Activated T-cell treated with anti-CD3 and anti-CD28 coated beads, Interleukin-2, amount 50 U/mL, for 48 hours (primary cell): ENCODE data around the gene TTC28.
"Not testable (repeated sequence)": the region's sequence is repeated elsewhere in the genome, so short reads cannot be mapped to it uniquely, and the experiment has no call there.

Experiments used
- DNase-seq, 2 experiments: peaks; one replicate each; pipeline ENCODE4 v3.0.0-alpha.2; 2020

The TTC28 gene

GRCh38 chr22:28398355-28398754, 281.3 kb downstream of the TTC28 start:
- no peak for DNase-seq

- no peak for DNase-seq
Measured at GRCh38 chr22:28397306-28397705, 282.3 kb downstream of the TTC28 start.

GRCh38 chr22:28395920-28396753, 283.5 kb downstream of the TTC28 start:
- no peak for DNase-seq

GRCh38 chr22:28395520-28395919, 284.1 kb downstream of the TTC28 start:
- no peak for DNase-seq

GRCh38 chr22:28394513-28395110, 285.0 kb downstream of the TTC28 start:
- DNase-seq, result no peak

- DNase-seq, result no peak
Measured at GRCh38 chr22:28381429-28382167, 298.0 kb downstream of the TTC28 start.

- no peak for DNase-seq
Measured at GRCh38 chr22:28379951-28380350, 299.7 kb downstream of the TTC28 start.

GRCh38 chr22:28379075-28379779, 300.4 kb downstream of the TTC28 start:
- no peak for DNase-seq

- no peak for DNase-seq
Measured at GRCh38 chr22:28375761-28376534, 303.7 kb downstream of the TTC28 start.

- no peak for DNase-seq
Measured at GRCh38 chr22:28373831-28374230, 305.8 kb downstream of the TTC28 start.

GRCh38 chr22:28369854-28370253, 309.8 kb downstream of the TTC28 start:
- no peak for DNase-seq

- no peak for DNase-seq
Measured at GRCh38 chr22:28366856-28367255, 312.8 kb downstream of the TTC28 start.

GRCh38 chr22:28365371-28365770, 314.3 kb downstream of the TTC28 start:
- DNase-seq, result no peak

GRCh38 chr22:28364105-28364504, 315.5 kb downstream of the TTC28 start:
- not testable (repeated sequence) for DNase-seq

- DNase-seq, result no peak
Measured at GRCh38 chr22:28360939-28361338, 318.7 kb downstream of the TTC28 start.

- no peak for DNase-seq
Measured at GRCh38 chr22:28358312-28358711, 321.3 kb downstream of the TTC28 start.

GRCh38 chr22:28357193-28357592, 322.4 kb downstream of the TTC28 start:
- no peak for DNase-seq

- no peak for DNase-seq
Measured at GRCh38 chr22:28351476-28351875, 328.2 kb downstream of the TTC28 start.

- DNase-seq, result no peak
Measured at GRCh38 chr22:28348613-28349609, 330.7 kb downstream of the TTC28 start.

GRCh38 chr22:28346308-28346707, 333.3 kb downstream of the TTC28 start:
- no peak for DNase-seq
